ENCODE data around the gene CERS6.

DNA sequence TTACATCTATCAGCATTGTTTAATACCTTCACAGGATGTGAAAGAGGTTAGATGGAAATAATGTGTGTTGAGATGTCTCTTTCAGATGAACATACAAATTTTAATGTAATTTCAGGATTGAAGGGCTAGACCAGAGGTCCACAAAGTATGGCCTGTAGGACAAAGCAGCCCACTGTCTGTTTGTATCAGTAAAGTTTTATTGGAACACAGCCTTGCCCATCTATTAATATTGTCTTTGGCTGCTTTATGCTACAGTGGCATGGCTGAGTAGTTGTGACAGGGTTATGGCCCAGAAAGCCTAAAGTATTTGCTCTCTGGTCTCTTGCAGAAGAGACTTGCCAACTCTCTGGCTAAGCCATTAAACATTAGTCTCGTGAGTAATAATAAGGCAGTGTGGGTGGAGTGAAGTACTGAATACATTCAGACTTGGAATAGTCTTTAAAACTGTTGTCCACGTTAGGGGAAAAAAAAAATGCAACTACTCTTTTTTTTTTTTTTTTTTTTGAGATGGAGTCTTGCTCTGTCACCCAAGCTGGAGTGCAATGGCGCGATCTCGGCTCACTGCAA is 271.9 kb downstream of the CERS6 start:
- no peak for TF ChIP-seq CTCF (IDR thresholded peaks at IDR 0.05; ENCODE audit: low read depth, low read length)
- no peak for TF ChIP-seq MYC (IDR thresholded peaks at IDR 0.05; ENCODE audit: low read depth, low read length)
- TF ChIP-seq POLR2A (IDR thresholded peaks at IDR 0.05; ENCODE audit: extremely low read depth, insufficient read length) = no peak
